SH-SY5Y (cell line): ENCODE data around the gene OTX1.

Experiments used
- GATA2 ChIP-seq: IDR thresholded peaks from 2 replicates; pipeline ENCODE4 v1.6.1; 2011; ENCODE audit warnings: mild to moderate bottlenecking, low read depth, low read length
- GATA3 ChIP-seq: IDR thresholded peaks from 2 replicates; pipeline ENCODE4 v1.6.1; 2011; ENCODE audit warnings: low read depth, mild to moderate bottlenecking, low read length, moderate library complexity

DNA sequence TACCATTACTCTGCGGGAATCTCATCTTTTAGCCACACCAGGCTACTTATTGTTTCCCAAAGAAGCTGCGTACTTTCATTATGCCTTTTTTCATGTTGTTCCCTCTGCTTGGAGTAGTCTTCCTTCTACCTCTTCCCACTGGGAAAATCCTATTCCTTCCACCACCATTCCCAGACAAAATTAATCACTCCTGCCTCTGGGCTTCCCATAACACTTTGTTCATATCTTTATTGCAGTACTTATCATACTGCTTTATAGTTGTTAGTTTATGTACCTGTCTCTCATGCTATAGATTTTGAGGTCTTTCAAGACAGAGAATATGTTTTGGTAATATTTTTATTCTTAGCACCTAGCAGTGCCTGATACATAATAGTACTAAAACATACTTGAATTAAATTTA is 16.2 kb downstream of the OTX1 start:
- TF ChIP-seq GATA3 = no peak
- no peak for TF ChIP-seq GATA2
